VCaP (cell line): ENCODE results near the gene SLC6A13.

Source experiments
- H3K27ac ChIP-seq: fragments of 450-650 bp; 2 replicates; pipeline ENCODE4 v1.5.1; 2017
- CTCF ChIP-seq: fragments of 450-650 bp; conservative IDR thresholded peaks from 2 replicates; pipeline ENCODE4 v1.5.1; 2017; ENCODE audit warnings: mild to moderate bottlenecking, moderate library complexity

SLC6A13 gene

GRCh38 chr12:226401-226800, 36.2 kb downstream of the SLC6A13 start:
- no peak for TF ChIP-seq CTCF

GRCh38 chr12:225012-225411, 37.6 kb downstream of the SLC6A13 start:
- no peak overlapping the region for H3K27ac ChIP-seq
- no peak for TF ChIP-seq CTCF

More at GRCh38 chr12:226401-226800, 36.2 kb downstream of the SLC6A13 start:
- no peak overlapping the region for H3K27ac ChIP-seq

GRCh38 chr12:224330-224729, 38.3 kb downstream of the SLC6A13 start:
- no peak for TF ChIP-seq CTCF

GRCh38 chr12:223841-224240, 38.8 kb downstream of the SLC6A13 start:
- no peak overlapping the region for H3K27ac ChIP-seq
- TF ChIP-seq CTCF = no peak

More at GRCh38 chr12:224330-224729, 38.3 kb downstream of the SLC6A13 start:
- no peak overlapping the region for H3K27ac ChIP-seq

- no peak overlapping the region for H3K27ac ChIP-seq
- TF ChIP-seq CTCF = no peak
Observed at GRCh38 chr12:221736-222135, 40.9 kb downstream of the SLC6A13 start.

- no peak overlapping the region for H3K27ac ChIP-seq
- TF ChIP-seq CTCF = no peak
Observed at GRCh38 chr12:220946-221550, 41.6 kb downstream of the SLC6A13 start.

GRCh38 chr12:220491-220890, 42.1 kb downstream of the SLC6A13 start:
- no peak overlapping the region for H3K27ac ChIP-seq
- TF ChIP-seq CTCF = no peak
